Hepatocyte (in vitro differentiated cells): ENCODE measurements around the gene GAPVD1. TPM values are rescaled to one million over a fixed set of nuclear protein-coding genes. Genes with fewer than 3 reads are reported as not detected.
"Not testable (repeated sequence)": the region's sequence is repeated elsewhere in the genome, so short reads cannot be mapped to it uniquely, and the experiment has no call there.

Source experiments
- DNase-seq: peaks from one replicate; pipeline ENCODE4 v3.0.0-alpha.2; 2016; ENCODE audit warnings: low spot score
- H2AFZ ChIP-seq: fragments of 200-600 bp; sonication (generic); 2 replicates; pipeline ENCODE4 v1.6.0; 2016; ENCODE audit warnings: antibody characterized with exemption, mild to moderate bottlenecking
- H3K27ac ChIP-seq: fragments of 200-600 bp; sonication (generic); 2 replicates; pipeline ENCODE4 v1.5.1; 2016; ENCODE audit warnings: mild to moderate bottlenecking
- H3K27me3 ChIP-seq: fragments of 200-600 bp; sonication (generic); 2 replicates; pipeline ENCODE4 v1.6.1; 2016
- H3K36me3 ChIP-seq: fragments of 200-600 bp; sonication (generic); replicated peaks from 2 replicates; pipeline ENCODE4 v1.5.1; 2016; ENCODE audit warnings: low read depth; ENCODE audit not compliant: insufficient read depth
- H3K4me1 ChIP-seq: fragments of 200-600 bp; sonication (generic); 2 replicates; pipeline ENCODE4 v1.5.1; 2016; ENCODE audit warnings: mild to moderate bottlenecking, moderate library complexity; ENCODE audit not compliant: insufficient read depth
- H3K4me2 ChIP-seq: fragments of 200-600 bp; sonication (generic); 2 replicates; pipeline ENCODE4 v1.6.0; 2016
- H3K4me3 ChIP-seq: fragments of 200-600 bp; sonication (generic); 2 replicates; pipeline ENCODE4 v1.5.1; 2016; ENCODE audit warnings: mild to moderate bottlenecking
- H3K79me2 ChIP-seq: fragments of 200-600 bp; sonication (generic); 2 replicates; pipeline ENCODE4 v1.6.0; 2017; ENCODE audit warnings: mild to moderate bottlenecking
- H3K9me2 ChIP-seq: fragments of 200-600 bp; sonication (generic); replicated peaks from 2 replicates; pipeline ENCODE4 v1.6.0; 2017; ENCODE audit warnings: mild to moderate bottlenecking; ENCODE audit not compliant: insufficient read depth
- H3K9me3 ChIP-seq: fragments of 200-600 bp; sonication (generic); 2 replicates; pipeline ENCODE4 v1.5.1; 2016; ENCODE audit warnings: low read depth, mild to moderate bottlenecking
- H4K20me1 ChIP-seq: fragments of 200-600 bp; sonication (generic); 2 replicates; pipeline ENCODE4 v1.6.0; 2016; ENCODE audit warnings: mild to moderate bottlenecking; ENCODE audit not compliant: insufficient read depth, poor library complexity, severe bottlenecking
- CTCF ChIP-seq: fragments of 200-600 bp; sonication (generic); IDR thresholded peaks from 2 replicates; pipeline ENCODE4 v1.5.1; 2016; ENCODE audit warnings: antibody characterized with exemption, mild to moderate bottlenecking; ENCODE audit not compliant: poor library complexity
- EZH2 ChIP-seq: fragments of 200-600 bp; sonication (generic); IDR thresholded peaks from 2 replicates; pipeline ENCODE4 v1.6.1; 2016; ENCODE audit warnings: antibody characterized with exemption, mild to moderate bottlenecking, borderline replicate concordance
- EZH2phosphoT487 ChIP-seq: fragments of 200-600 bp; sonication (generic); IDR thresholded peaks from one replicate; pipeline ENCODE4 v1.6.1; 2018; ENCODE audit warnings: antibody characterized with exemption, mild to moderate bottlenecking, low read depth, moderate library complexity; ENCODE audit not compliant: unreplicated experiment, severe bottlenecking
- WGBS: methylation state at CpG from one replicate; pipeline ENCODE4 v1.1.6; 2016; ENCODE audit warnings: low lambda C conversion rate; ENCODE audit errors: missing lambda C conversion rate; 5-methylcytosine and 5-hydroxymethylcytosine counted together
- polyA plus RNA-seq: library from polyadenylated mRNA; unstranded; fragments of >200 nt; fragmentation: Nextera tagmentation; extraction: Ambion mirVana; gene quantifications from 2 replicates; pipeline ENCODE4 v1.2.1, GENCODE V29; 2016
- total RNA-seq: library from RNA; depleted of rRNA; stranded (reverse); fragments of >200 nt; gene quantifications from 2 replicates; pipeline ENCODE4 v1.2.3, GENCODE V29; 2014

GAPVD1 gene
- total and polyA plus RNA-seq, 2 experiments from 2014 or later: 25.5 to 44.7 TPM

GRCh38 chr9:125227761-125228160, 33.9 kb upstream of the GAPVD1 start:
- H3K79me2 ChIP-seq: no peaks in the 10 kb centered on the region
- TF ChIP-seq EZH2phosphoT487 (no peak), CTCF (no peak), EZH2 (no peak)
- no peaks in the 10 kb centered on the region for H3K4me1 ChIP-seq
- no peaks in the 10 kb centered on the region for H3K9me2 ChIP-seq
- no peak overlapping the region for H3K4me2 ChIP-seq
- no peaks in the 10 kb centered on the region for H3K36me3 ChIP-seq
- no peak for DNase-seq
- no peak overlapping the region for H3K4me3 ChIP-seq
- WGBS: 94% methylated on average over 6 of the region's 6 CpGs
- no peaks in the 10 kb centered on the region for H3K9me3 ChIP-seq
- no peaks in the 10 kb centered on the region for H4K20me1 ChIP-seq
- no peak overlapping the region for H3K27ac ChIP-seq
- H2AFZ ChIP-seq: no peak overlapping the region
- no peaks in the 10 kb centered on the region for H3K27me3 ChIP-seq

DNA sequence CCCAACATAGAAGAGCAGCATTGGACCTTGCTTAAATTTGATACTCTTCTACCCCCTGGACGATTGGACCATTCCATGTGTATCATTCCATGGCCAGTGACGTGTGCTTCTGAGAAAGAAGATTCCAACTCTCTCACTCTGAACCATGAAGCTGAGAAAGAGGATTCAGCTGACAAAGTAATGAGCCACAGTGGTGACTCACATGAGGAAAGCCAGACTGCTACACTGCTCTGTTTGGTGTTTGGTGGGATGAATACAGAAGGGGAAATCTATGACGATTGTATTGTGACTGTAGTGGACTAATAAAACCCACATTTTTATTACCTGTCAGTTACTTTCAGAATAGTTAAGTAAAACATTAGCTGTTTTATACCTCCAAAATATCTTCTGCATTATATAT, 27.9 kb upstream of the GAPVD1 start:
- Histone ChIP-seq H3K4me2 (no peak overlapping the region), H3K27ac (peak overlapping the region; percentile 67)

GRCh38 chr9:125234099-125234498, 27.5 kb upstream of the GAPVD1 start:
- not testable (repeated sequence) for H3K4me2 ChIP-seq, H3K27me3 ChIP-seq, H3K4me3 ChIP-seq, H3K9me3 ChIP-seq, H2AFZ ChIP-seq, DNase-seq, H3K9me2 ChIP-seq
- Histone ChIP-seq H3K4me1 (peaks cover 33% of the 10 kb centered on the region), H4K20me1 (peaks cover 46% of the 10 kb centered on the region), H3K36me3 (peaks cover 13% of the 10 kb centered on the region), H3K27ac (peak overlapping the region; percentile 48), H3K79me2 (peaks cover 39% of the 10 kb centered on the region)
- WGBS: 92% methylated on average over 8 of the region's 8 CpGs

More for the DNA sequence above, 27.9 kb upstream of the GAPVD1 start:
- no peak overlapping the region for H3K4me3 ChIP-seq
- 52% methylated on average over 3 of the region's 3 CpGs for WGBS
- TF ChIP-seq EZH2phosphoT487: no peak
- peaks cover 13% of the 10 kb centered on the region for H3K36me3 ChIP-seq
- no peaks in the 10 kb centered on the region for H3K27me3 ChIP-seq
- no peaks in the 10 kb centered on the region for H3K9me2 ChIP-seq
- DNase-seq: peak; percentile 76
- peaks cover 42% of the 10 kb centered on the region for H4K20me1 ChIP-seq
- H3K4me1 ChIP-seq: peaks cover 29% of the 10 kb centered on the region
- H2AFZ ChIP-seq: no peak overlapping the region
- peaks cover 35% of the 10 kb centered on the region for H3K79me2 ChIP-seq
- H3K9me3 ChIP-seq: no peaks in the 10 kb centered on the region

GRCh38 chr9:125235804-125236519, 25.7 kb upstream of the GAPVD1 start:
- H3K4me2 ChIP-seq: peak overlapping the region; percentile 87
- H3K4me1 ChIP-seq: peaks cover 38% of the 10 kb centered on the region
- H3K9me3 ChIP-seq: no peaks in the 10 kb centered on the region
- TF ChIP-seq EZH2 (no peak), EZH2phosphoT487 (no peak), CTCF (no peak)
- peak overlapping the region; percentile 12 for H3K4me3 ChIP-seq
- no peak for DNase-seq
- H3K79me2 ChIP-seq: peaks cover 58% of the 10 kb centered on the region
- H3K36me3 ChIP-seq: peaks cover 18% of the 10 kb centered on the region
- WGBS: 73% methylated on average over 5 of the region's 5 CpGs
- H3K9me2 ChIP-seq: no peaks in the 10 kb centered on the region
- peaks cover 64% of the 10 kb centered on the region for H4K20me1 ChIP-seq
- H2AFZ ChIP-seq: no peak overlapping the region
- peak overlapping the region; percentile 27 for H3K27ac ChIP-seq
- H3K27me3 ChIP-seq: no peaks in the 10 kb centered on the region

DNA sequence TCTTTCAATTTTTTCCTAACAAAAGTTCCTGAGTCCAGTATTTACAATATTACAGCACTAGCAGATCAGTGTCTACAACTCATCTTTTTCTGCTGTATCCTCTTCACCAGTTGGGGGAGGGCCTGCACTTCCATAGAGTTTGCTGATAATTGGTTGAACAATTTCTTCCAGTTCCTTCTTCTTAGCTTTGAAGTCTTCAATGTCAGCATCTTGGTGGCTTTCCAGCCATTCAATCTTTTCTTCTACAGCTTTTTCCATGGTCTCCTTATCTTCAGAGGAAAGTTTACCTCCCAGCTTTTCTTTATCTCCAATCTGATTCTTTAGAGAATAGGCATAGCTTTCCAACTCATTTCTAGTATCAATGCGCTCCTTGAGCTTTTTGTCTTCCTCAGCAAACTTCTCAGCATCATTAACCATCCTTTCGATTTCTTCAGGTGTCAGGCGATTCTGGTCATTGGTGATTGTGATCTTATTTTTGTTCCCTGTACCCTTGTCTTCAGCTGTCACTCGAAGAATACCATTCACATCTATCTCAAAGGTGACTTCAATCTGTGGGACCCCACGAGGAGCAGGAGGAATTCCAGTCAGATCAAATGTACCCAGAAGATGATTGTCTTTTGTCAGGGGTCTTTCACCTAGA, 25.0 kb upstream of the GAPVD1 start:
- not testable (repeated sequence) for H3K27me3 ChIP-seq, H3K9me2 ChIP-seq, DNase-seq, H2AFZ ChIP-seq, H3K9me3 ChIP-seq
- H3K4me1 ChIP-seq: peaks cover 38% of the 10 kb centered on the region
- peaks cover 58% of the 10 kb centered on the region for H3K79me2 ChIP-seq
- H4K20me1 ChIP-seq: peaks cover 64% of the 10 kb centered on the region
- 68% methylated on average over 5 of the region's 5 CpGs for WGBS
- peak overlapping the region; percentile 87 for H3K4me2 ChIP-seq
- H3K36me3 ChIP-seq: peaks cover 18% of the 10 kb centered on the region
- peak overlapping the region; percentile 27 for H3K27ac ChIP-seq
- H3K4me3 ChIP-seq: peak overlapping the region; percentile 12
